GM21526 (cell line): ENCODE results near the gene ZNF124.
"Not testable (repeated sequence)": the region's sequence is repeated elsewhere in the genome, so short reads cannot be mapped to it uniquely, and the experiment has no call there.

Experiments
- ATAC-seq: cut with Tn5 transposase; IDR thresholded peaks from one replicate; pipeline ENCODE4 v1.9.1; 2021; ENCODE audit warnings: moderate library complexity; ENCODE audit not compliant: unreplicated experiment, low FRiP score

The ZNF124 gene

DNA sequence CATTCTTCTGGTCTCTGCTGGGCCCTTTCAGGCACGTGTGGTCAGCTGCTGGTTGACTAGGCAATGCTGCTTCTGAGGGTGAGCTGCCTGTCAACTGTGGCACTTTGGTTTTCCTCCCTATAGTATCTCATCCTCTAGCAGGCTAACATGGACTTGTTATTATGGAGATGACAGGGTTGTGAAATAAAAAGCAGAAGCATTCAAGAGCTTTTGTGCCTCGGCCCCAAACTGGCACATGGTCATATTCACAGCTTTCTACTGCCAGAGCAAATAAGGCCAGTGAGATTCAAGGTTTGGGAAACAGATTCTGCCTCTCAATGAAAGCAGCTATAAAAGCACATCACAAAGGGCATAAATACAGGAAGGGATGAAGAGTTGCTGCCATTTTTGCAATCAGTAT lies 1.6 kb upstream of the ZNF124 start:
- no peak for ATAC-seq

DNA sequence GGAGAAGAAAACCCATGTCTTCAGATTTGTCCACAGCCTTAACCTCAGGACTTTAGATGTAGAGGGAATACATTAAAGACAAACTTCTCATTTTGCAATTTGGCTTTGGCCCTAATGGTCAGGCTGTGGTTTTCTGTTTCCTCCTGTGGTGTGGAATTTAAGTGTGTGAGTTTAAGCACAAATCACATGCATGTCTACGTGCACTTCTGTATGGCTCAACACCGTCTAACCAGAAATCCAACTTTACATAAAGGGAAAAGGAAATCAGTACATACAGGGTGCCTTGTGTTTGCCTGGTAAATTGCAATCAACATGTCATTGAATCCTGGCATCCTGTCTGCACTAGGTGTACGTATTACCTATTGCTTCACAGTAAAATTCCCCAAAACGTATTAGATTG lies 1.2 kb upstream of the ZNF124 start:
- ATAC-seq = no peak

DNA sequence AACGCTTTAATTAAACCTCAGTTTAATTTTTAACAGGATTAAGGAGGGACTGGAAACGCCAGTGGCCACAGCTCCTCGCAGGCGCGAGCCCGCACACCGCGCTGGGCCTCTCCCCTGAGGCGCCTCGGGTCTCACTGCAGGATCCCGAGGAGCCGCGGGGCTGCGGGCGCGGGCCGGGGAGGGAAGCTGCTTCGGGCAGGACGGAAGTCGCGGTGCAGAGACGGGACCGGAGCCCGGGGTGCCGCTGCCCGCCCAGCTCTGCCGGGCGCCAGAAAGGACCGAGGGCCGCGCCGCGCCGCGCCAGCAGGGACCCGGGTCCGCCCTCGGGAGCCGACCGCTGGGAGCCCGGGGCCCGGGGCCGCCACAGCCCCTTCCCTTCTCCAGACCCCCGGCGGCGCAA lies 377 bp downstream of the ZNF124 start:
- peak; percentile 52 for ATAC-seq

DNA sequence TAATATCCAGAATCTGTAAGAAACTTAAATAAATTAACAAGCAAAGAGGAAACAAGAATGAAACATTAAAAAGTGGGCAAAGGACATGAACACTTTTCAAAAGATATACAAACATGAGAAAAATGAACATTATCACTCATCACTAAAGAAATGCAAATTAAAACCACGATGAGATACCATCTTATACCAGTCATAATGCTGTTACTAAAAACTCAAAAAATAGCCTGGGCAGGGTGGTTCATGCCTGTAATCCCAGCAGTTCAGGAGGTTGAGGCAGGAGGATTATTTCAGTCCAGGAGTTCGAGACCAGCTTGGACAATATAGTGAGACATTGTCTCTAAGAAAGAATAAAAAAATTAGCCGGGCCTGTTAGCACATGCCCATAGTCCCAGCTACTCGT lies 6.1 kb downstream of the ZNF124 start:
- ATAC-seq = no peak

DNA sequence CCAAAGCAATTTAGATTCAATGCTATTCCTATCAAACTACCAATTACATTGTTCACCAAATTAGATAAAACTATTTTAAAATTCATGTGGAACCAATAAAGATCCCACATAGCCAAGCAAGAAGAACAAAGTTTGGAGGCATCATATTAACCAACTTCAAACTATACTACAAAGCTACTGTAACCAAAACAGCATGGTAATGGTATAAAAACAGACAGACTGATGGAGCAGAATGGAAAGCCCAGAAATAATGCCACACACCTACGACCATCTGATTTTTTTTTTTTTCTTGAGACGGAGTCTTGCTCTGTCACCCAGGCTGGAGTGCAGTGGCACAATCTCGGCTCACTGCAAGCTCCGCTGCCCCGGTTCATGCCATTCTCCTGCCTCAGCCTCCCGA lies 7.1 kb downstream of the ZNF124 start:
- no peak for ATAC-seq

DNA sequence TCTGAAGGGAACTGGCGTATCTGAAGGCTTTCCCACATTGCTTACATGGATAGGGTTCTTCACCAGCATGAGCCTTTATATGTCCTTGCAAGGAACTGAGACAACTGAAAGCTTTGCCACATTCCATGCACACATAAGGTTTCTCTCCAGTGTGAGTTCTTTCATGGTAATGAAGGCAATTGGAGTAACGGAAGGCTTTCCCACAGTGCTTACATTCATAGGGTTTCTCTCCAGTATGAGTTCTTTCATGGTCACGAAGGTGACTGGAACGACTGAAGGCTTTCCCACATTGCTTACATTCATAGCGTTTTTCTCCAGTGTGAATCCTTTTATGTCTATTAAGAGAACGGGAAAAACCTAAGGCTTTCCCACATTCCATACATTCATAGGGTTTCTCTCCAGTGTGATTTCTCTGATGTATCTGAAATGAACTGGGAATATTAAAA lies 15.0 kb downstream of the ZNF124 start:
- ATAC-seq = no peak

DNA sequence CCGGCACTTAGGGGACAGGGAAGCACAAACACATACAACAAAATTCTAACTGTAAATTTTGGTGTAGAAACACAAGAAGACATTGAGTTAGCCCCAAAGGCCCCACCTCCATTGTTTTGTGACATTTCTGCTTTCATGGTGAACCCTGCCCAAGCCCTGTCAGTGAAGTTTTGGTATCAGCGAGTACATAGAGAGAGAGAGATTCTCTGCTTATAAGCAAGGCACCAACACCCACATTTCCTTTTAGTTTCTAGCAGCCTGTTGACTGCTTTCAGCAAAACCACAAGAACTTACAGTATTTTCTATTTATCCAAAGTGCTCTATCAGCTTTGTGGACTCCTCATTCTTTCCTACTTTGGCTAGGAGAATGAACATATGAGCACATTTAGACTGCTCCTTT lies 24.0 kb downstream of the ZNF124 start:
- no peak for ATAC-seq

DNA sequence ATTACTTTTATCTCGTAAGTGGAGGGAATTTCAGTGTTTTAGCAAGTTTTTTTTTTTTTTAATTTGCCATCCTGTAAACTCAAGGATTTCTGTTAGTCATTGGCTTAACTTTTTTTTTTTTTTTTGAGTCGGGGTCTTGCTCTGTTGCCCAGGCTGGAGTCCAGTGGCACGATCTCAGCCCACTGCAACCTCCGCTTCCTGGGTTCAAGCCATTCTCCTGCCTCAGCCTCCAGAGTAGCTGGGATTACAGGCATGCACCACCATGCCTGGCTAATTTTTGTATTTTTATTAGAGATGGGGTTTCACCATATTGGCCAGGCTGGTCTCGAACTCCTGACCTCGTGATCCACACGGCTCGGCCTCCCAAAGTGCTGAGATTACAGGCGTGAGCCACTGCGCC lies 24.7 kb downstream of the ZNF124 start:
- not testable (repeated sequence) for ATAC-seq

DNA sequence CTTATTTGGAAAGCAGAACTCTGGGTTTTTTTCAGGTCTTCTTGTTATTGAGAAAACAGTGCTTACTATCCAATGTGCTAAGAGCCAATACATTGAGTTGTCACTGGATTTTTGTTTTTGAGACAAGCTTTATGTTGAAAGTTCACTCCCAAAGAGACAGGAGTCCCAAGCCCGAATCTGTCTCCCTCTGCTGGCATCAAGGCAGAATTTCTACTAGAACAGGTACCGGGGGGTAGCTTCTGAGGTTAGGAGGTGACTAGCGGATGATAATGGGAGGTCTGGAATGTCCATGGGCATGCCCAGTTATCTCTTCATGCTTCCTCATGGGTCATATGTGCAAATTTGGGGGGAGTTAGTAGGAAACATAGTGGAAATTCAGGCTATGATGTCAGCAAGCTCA lies 25.1 kb downstream of the ZNF124 start:
- ATAC-seq = no peak

DNA sequence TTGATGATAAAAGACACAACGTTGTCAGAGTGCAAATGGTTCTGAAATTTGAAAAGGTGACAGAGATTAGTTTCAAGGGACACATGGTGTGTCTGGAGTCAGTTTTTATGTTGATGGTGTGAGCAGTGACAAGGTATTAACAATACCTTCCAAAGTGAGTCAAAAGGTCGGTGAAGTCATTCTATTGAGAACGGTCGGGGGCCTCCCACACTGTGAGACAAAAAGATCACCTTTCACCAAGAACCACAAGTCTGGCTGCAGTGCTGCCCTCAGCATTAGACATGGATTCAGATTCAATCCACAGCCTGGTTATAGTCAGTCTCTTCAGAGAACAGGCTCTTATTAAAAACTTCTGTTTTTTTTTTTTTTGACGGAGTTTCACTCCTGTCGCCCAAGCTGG lies 26.5 kb downstream of the ZNF124 start:
- no peak for ATAC-seq

DNA sequence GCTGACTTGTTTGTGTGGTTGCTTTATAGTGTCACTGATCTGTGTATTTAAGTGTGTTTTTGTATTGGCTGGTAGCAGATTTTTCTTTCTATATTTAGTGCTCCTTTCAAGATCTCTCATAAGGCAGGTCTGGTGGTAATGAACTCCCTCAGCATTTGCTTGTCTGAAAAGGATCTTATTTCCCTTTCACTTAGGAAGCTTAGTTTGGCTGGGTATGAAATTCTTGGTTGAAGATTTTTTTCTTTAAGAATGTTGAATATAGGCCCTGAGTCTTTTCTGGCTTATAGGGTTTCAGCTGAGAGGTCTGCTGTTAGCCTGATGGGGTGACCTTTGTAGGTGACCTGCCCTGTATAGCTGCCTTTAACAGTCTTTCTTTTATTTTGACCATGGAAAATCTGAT lies 32.3 kb downstream of the ZNF124 start:
- not testable (repeated sequence) for ATAC-seq

DNA sequence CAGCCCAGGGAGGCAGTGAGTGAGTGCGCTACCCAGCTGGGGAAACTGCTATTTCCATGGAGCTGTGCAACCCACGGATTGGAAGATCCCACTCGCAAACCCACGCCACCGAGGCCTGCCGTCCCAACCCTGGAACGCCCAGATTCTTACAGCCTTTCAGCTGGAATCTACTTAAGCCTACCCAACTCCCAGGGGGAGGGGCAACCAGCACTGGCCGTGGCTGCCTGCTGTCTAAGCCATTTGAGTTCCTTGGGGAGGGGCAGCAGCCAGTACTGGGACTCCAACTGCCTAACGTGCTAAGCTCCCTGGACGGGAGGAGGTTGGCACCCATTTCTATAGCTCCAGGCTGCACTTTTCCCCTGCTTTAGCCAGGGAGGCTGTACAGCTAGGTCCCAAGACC lies 40.6 kb downstream of the ZNF124 start:
- no peak for ATAC-seq

DNA sequence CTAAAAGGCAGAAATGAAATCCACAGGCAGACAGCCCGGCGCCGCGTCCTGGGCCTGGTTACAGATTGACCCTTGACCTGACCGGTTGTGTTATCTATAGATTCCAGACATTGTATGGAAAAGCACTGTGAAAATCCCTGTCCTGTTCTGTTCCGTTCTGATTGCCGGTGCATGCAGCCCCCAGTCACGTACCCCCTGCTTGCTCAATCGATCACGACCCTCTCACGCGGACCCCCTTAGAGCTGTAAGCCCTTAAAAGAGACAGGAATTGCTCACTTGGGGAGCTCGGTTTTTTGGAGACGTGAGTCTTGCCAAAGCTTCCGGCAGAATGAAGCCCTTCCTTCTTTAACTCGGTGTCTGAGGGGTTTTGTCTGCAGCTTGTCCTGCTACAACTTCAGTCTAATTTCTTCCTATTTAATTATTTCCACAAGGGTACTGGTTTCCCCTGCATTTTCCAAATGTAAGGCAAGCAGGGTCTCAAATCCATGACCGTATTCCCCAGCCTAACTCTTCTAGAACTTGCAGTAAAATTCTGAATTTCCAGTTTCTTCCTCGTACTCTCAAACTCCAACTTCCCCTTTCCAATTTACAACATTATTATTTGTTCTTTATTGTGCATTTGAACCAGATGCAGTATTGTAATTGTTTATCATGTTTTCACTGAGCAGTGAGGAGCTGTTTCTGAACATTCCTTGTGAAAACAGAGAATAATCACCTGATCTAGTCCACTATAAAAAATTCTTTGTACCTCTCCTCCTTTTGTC lies 44.1 kb downstream of the ZNF124 start:
- not testable (repeated sequence) for ATAC-seq

DNA sequence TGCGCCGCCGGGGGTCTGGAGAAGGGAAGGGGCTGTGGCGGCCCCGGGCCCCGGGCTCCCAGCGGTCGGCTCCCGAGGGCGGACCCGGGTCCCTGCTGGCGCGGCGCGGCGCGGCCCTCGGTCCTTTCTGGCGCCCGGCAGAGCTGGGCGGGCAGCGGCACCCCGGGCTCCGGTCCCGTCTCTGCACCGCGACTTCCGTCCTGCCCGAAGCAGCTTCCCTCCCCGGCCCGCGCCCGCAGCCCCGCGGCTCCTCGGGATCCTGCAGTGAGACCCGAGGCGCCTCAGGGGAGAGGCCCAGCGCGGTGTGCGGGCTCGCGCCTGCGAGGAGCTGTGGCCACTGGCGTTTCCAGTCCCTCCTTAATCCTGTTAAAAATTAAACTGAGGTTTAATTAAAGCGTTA lies 45.2 kb downstream of the ZNF124 start:
- peak; percentile 59 for ATAC-seq

DNA sequence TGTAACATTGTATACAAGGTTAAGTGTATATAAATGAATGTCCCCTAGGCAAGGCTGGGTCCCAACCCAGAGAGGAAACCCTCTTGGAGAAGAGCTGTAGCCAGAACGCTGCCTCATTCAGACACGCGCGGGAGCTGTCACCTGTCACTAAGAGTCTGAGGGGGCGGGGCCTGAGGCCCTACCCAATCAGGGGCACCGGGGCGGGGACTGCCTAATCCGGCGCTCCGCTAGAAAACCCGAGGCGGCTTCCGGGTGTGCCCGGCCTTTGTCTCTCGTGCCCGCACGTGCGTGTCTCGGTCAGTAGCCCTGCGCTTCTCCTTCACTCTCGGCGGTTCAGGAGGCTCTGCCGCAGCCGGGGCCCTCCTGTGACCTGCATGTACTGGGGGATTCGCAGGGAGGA lies 45.7 kb downstream of the ZNF124 start:
- ATAC-seq = peak; percentile 99

DNA sequence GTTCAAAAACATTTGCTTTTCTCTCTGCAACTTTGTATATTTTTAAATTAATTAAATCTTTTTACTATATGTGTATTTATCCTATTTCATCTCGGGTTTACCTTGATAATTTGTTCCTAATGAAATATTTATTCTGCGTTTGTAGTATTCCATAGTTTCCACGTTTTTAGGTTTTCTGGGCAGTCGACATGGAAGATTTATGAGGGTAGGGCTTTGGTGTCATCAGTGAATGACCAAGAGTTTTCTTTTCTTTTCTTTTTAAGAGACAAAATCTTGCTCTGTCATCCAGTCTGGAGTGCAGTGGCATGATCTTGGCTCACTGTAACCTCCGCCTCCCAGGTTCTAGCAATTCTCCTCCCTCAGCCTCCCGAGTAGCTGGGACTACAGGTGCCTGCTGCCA lies 50.4 kb downstream of the ZNF124 start:
- no peak for ATAC-seq

DNA sequence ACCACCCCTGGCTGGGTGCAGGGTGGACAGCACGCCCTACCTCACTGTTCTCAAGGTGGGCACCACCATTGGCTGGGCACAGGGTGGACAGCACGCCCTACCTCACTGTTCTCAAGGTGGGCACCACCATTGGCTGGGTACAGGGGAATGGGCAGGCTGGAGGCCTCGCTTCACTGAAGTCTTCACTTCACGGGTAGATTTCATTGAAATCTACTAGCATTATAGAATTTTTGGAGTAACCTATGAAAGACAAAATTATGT lies 51.5 kb downstream of the ZNF124 start:
- ATAC-seq = not testable (repeated sequence)

DNA sequence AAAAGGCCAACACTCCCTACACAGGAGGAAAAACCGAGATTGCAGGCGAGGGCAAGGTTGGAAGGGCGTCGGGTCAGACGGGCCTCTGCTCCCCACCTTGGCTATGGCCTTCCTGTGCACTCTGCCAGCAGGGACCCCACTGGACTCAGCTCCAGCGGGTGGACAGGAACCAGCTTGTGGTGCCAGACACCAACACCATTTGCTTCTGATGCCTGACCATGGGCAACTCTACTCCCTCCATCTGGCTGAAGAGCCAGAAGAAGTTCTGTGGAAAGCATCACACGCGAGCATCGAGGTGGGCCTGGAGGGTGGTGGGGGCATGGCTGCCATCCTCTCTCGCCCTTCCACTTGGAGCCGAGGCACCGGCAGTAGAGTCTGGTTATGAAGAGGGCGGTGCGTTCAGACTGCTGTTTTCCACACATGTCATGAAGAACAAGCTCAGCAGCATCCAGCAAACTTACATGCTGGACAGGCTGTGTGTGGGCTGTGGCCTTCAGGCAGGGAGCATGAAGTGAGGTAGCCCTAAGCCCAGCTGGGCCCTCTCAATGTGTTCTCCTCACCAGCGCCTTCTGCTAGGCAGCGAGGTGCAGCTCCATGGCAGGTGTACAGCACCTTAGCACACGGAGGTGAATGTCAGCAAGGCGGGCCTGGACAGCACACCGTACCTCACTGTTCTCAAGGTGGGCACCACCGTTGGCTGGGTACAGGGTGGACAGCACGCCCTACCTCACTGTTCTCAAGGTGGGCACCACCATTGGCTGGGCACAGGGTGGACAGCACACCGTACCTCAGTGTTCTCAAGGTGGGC lies 52.0 kb downstream of the ZNF124 start:
- no peak for ATAC-seq

DNA sequence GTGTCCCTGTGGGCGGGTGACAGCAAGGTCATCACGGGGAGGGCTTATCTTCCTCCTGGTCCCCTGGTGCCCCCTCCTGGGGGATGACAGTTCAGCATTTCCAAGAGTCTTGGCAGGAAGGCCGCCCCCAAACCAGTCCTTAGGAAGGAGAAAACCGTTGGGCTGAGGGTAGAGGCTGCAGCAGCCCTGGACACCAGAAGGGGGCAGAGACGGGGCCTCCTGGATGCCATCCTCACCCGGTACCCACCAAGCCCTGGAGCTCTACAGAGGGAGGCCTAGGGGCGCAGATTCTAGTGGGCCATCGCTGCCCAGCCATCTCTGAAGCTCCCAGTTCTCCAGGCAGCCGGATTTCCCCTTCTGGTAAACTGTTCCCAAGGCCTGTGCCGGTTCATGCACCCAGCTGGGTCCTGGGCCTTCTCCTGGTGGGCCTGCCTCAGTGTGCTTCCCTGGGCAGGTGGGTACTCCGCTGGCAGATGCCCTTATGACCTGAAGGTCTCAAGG lies 52.8 kb downstream of the ZNF124 start:
- ATAC-seq = no peak

DNA sequence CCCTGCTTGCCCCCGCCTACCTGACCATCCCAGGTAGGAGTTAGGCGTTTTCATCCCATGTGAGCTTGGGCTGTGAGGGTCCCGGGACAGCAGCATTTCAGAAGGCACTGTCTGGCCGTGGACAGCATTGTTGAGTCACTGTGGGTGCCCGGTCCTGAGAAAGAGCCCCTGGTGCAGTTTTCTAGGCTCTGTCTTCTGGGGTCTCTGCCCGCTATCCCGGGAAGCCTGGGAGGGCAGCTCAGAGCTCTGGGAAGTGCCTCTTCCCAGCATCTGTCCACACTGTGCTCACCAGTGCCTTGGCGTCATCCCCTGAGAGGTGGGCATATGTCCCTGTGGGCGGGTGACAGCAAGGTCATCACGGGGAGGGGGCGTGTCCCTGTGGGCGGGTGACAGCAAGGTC lies 56.3 kb downstream of the ZNF124 start:
- ATAC-seq = no peak

DNA sequence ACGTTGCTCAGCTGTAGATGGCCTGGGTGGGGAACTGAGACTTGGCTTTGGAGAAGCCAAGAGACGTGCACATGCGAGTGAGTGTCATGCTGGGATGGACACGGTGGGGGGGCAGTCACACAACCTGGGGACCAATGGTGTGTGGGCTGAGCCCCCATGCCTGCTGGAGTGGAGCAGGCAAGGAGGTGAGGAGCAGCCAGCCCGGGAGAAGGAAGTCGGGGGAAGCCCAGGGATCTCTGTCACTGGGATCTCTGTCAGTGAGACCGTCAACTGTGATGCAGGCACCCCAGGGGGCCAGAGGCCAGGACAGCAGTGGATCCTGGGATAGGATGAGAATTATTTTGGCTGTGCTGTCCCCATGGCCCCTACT lies 56.7 kb downstream of the ZNF124 start:
- ATAC-seq = no peak
